GM18505 (cell line): ENCODE results near the gene RGMB.

Experiments used
- ATAC-seq: cut with Tn5 transposase; IDR thresholded peaks from one replicate; pipeline ENCODE4 v1.9.1; 2021; ENCODE audit not compliant: unreplicated experiment
- POLR2A ChIP-seq: IDR thresholded peaks from 4 replicates; pipeline ENCODE4 v1.6.1; 2011; ENCODE audit warnings: borderline replicate concordance; ENCODE audit not compliant: insufficient read depth, insufficient read length; ENCODE audit errors: extremely low read depth

The RGMB gene

GRCh38 chr5:98772415-98773213, 849 bp upstream of the RGMB start:
- no peak for TF ChIP-seq POLR2A

DNA sequence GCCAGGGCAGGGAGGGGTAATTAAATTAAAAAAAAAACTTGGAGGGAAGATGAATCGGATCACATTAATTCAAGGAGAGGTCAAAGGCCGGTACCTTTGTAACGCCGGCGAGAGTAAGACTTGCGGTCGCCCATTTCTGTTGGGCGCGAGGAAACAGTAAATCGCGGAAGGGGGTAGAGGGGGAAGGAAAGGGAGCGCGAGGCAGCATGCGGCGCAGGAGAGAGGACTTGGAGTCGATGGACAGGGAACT, 324 bp upstream of the RGMB start:
- ATAC-seq = no peak
- no peak for TF ChIP-seq POLR2A

More at GRCh38 chr5:98772415-98773213, 849 bp upstream of the RGMB start:
- ATAC-seq = peak; percentile 19

- ATAC-seq = peak; percentile 28
- TF ChIP-seq POLR2A = peak; percentile 32
Observed at GRCh38 chr5:98774192-98775033, 950 bp downstream of the RGMB start.

DNA sequence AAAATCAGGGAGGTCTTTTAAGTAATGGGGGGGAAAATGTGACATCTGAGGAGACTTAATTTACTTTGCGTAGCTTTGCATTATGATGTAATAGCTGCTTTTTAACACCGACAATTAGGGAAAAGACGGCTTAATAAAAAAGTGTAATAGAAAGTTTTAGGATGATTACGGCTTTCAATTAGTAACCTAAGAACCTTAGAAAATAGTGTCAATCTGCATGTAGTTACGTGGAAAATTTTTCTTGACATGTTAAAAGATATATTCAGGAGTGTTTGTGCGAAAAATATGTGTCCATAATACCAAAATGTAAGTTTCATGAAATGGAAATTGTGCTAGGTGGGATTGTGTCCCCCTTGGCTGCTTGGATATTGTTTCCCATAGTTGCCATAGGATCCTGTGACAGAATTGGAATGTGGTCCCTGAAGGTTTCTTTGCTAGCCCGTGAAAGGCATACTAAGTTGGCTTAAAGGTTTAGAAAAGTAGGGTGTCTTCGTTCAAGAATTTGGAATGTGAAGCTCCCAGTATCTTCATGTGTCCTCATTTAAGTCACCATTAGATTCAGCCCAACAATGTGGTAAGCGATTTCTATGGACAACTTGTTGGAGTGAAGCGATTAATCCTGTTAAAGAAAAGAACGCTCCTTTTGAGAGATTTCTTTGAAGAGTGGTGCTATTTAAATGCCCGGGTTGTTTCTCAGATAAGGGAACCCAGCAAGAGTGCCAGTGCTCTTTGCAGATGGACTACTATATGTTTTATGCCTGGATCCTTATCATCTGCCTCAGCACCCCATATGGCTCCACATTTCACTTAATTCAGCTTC, 2.0 kb downstream of the RGMB start:
- no peak for TF ChIP-seq POLR2A
- ATAC-seq = no peak

GRCh38 chr5:98776066-98776705, 2.7 kb downstream of the RGMB start:
- ATAC-seq = no peak
- no peak for TF ChIP-seq POLR2A

- ATAC-seq = no peak
- no peak for TF ChIP-seq POLR2A
Observed at GRCh38 chr5:98777295-98777694, 3.8 kb downstream of the RGMB start.

GRCh38 chr5:98779264-98779877, 5.9 kb downstream of the RGMB start:
- ATAC-seq = no peak
- no peak for TF ChIP-seq POLR2A

DNA sequence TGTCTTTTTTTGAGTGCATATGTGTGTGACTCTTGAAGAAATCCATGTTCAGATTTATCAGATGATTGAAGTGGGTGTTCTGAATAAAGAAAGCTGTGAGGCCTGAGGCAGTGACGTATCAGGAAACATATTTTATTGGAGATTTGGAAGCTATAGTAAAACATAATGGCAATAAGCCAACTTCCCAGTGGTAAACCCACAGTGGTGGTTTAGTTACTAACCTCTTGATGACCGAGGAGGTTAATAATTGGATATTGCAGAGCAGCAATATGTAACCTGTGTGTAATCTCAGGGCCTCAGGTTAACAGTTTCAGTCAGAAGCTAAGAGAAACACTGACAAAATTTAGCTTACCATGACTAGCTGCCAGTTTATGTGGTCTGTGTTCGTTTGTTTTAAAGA, 6.9 kb downstream of the RGMB start:
- no peak for ATAC-seq

DNA sequence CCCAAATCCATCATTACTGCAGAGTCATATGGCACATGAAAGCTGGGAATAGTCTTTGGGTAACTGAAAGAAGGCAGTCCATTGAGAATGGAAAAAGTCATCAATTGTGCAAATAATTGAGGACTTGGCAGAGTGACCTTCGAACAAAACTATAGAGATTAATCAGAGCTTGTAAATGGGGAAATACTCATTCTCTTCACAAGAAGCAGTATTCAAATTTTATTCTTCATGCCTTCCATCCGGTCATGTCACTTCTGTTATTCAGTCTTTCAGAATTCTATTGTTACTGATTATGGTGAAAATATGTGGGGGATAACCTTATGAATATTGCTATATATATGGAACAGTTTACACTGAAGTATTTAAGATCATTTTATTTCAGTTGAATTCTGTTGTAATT, 8.1 kb downstream of the RGMB start:
- no peak for TF ChIP-seq POLR2A
- ATAC-seq = no peak

More for the DNA sequence above, 6.9 kb downstream of the RGMB start:
- no peak for TF ChIP-seq POLR2A

- ATAC-seq = no peak
- TF ChIP-seq POLR2A = no peak
Observed at GRCh38 chr5:98781964-98782363, 8.5 kb downstream of the RGMB start.

- ATAC-seq = no peak
Observed at GRCh38 chr5:98783051-98783649, 9.7 kb downstream of the RGMB start.

DNA sequence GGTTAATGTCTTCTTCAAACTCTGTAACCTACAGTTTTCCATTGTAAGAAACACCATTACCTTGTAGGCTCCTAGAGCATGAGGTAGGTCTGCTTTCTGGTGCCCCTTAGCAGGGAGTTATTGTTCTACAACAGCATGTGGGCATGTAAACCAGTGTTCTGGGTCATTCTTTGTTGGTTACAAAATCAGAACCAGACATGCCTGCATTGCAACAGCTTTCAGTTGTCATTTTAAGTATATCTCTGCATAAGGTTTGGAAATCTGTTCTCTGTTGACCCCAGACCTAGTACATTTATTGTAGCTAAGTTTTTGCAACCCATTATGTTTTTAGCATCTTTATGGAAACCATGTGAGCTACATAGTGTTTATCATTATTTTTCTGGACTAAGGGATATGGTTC, 10.9 kb downstream of the RGMB start:
- no peak for TF ChIP-seq POLR2A
- ATAC-seq = no peak

More at GRCh38 chr5:98783051-98783649, 9.7 kb downstream of the RGMB start:
- TF ChIP-seq POLR2A = no peak
